Kidney (tissue), 14 donors: ENCODE measurements around the gene MOB3B. TPM values are rescaled to one million over a fixed set of nuclear protein-coding genes. Genes with fewer than 3 reads are reported as not detected.

Experiments used
- DNase-seq, 5 donors: peaks; one replicate each; pipeline ENCODE4 v3.0.0-alpha.2; 2013 to 2020
- FAIRE-seq: peaks from 2 replicates; lab custom pipeline; 2012; peaks lifted over from hg19 to GRCh38; lab: Jason Lieb, UNC
- H3K27ac ChIP-seq, 2 donors: one replicate each; pipeline ENCODE4 v1.7.0; 2013; ENCODE audit warnings: low read depth in 2 of 2, low read length in 2 of 2, inconsistent platforms in 1 of 2
- H3K27me3 ChIP-seq: one replicate; pipeline ENCODE4 v1.7.1; 2013; ENCODE audit warnings: low read length, inconsistent platforms; ENCODE audit not compliant: control insufficient read depth, insufficient read depth
- H3K36me3 ChIP-seq, 3 donors: one replicate each; pipeline versions ENCODE4 v1.7.0 to v1.7.1; 2013; ENCODE audit warnings: low read length in 3 of 3, control low read depth in 1 of 3, inconsistent platforms in 1 of 3; ENCODE audit not compliant: insufficient read depth in 3 of 3, control insufficient read depth in 2 of 3
- H3K4me1 ChIP-seq, 3 donors: one replicate each; pipeline versions ENCODE4 v1.7.0 to v1.7.1; 2013; ENCODE audit warnings: low read length in 3 of 3, inconsistent platforms in 1 of 3, low read depth in 1 of 3; ENCODE audit not compliant: control insufficient read depth in 2 of 3, insufficient read depth in 2 of 3
- H3K4me3 ChIP-seq, 3 donors: one replicate each; pipeline versions ENCODE4 v1.7.0 to v1.8.1; 2013; ENCODE audit warnings: low read length in 3 of 3, control low read depth in 1 of 3, inconsistent platforms in 1 of 3
- H3K9ac ChIP-seq, 3 donors: one replicate each; pipeline versions ENCODE4 v1.7.0 to v1.7.1; 2013; ENCODE audit warnings: low read length in 3 of 3, control low read depth in 1 of 3, inconsistent platforms in 1 of 3
- H3K9me3 ChIP-seq, 3 donors: one replicate each; pipeline versions ENCODE4 v1.7.0 to v1.7.1; 2013; ENCODE audit warnings: low read length in 3 of 3, control low read depth in 1 of 3, inconsistent platforms in 1 of 3; ENCODE audit not compliant: control insufficient read depth in 2 of 3, insufficient read depth in 1 of 3
- CTCF ChIP-seq: IDR thresholded peaks from 3 replicates; pipeline ENCODE4 v1.5.1; 2012; ENCODE audit warnings: mild to moderate bottlenecking, moderate library complexity, borderline replicate concordance; ENCODE audit not compliant: insufficient read depth; ENCODE audit errors: extremely low read depth
- intact Hi-C: fragments of 100-400 bp; cut with DNase I; formaldehyde crosslinking; loops from one replicate; pipeline ENCODE4 v1.11.1; 2022
- polyA plus RNA-seq: library from polyadenylated mRNA; stranded (reverse); fragments of 350-450 nt; fragmentation: Illumina TruSeq; extraction: RNeasy Lipid Tissue Mini Kit (QIAGEN cat#74804); gene quantifications from one replicate; pipeline ENCODE4 v1.2.3, GENCODE V29; 2014; ENCODE audit warnings: low read depth, low replicate concordance; ENCODE audit not compliant: insufficient read depth
- total RNA-seq: library from RNA; stranded (reverse); fragmentation: NEBNext Ultra II Directional; extraction: Animal tissue kit (Norgen Biotek cat#: 25700); gene quantifications from one replicate; pipeline ENCODE4 v1.2.1, GENCODE V29; 2021
- donor health status: control.
- donor health status: control.
- donor health status: control.
- donor health status: control.
- donor health status: control.
- donor health status: DM: yes; HTN: yes; CAD: no.
- donor health status: Normal renal cell carcinoma (clear cell type).

Gene MOB3B
- total and polyA plus RNA-seq, 2 donors from 2014 or later = 5.9 to 22.5 TPM

DNA sequence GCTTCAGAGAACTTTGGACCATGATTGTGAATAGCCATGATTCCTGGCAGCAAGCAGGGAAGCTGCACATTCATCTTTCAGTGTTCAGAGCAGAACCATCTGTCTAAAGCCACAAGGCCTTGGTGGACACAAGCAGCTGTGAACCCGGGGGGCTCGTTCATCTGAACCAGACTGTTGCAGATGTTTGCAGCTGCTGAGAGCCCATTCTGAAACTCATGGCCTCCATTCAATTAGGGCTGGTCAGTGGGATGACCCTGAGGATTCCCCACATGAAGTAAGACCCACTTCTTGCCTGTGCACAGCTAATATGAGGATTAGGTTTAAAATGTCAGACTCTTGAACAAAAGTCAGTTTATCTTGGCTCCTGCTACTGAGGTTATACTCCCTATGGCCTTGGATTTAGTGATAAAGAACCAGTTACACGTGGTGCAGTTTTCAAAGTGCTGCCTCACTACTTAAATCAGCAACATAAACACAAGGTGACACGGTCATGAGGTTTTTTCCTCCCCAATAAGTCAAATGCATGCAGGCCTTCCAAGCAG lies 115.3 kb downstream of the MOB3B start:
- Histone ChIP-seq H3K9ac (no peak overlapping the region), H3K4me3 (peak overlapping the region in 1 of 3 donors; percentile 47)

DNA sequence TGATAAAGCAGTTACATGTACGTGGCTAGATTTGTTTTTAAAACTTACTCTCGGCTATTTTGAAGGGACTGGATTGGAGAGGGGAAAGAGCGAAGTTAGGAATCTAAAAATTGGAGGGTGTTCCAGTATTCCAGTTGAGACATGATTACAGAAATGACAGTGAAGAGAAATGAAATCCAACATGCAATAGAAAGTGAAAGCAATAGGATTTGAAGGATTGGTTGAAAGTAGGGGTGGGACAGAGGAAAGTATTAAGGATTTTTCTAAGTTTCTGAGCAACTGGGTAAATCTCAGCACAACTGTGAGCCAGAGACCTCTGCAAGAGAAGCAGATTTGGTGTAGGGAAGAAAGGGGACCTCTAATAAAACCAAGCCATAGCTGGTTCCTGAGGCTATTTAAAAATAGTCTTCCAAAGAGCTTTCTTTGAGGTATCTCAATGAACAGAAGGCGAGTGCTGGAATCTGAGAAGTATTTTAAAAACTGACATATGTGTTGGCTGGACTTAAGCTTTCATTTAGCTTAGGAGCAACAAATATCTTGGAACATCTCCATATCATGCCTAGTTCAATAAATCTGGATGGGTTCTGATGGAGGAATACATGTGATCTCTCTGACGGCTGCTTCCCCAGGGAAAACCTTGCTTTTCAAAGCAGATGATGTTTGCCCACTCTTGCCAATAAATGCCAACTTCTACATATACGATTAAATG lies 115.9 kb downstream of the MOB3B start:
- FAIRE-seq = no peak
- peak overlapping the region in 2 of 3 donors; percentile 9 to 37 for H3K9ac ChIP-seq
- intact Hi-C loops = no loop called here

More for the DNA sequence above, 115.3 kb downstream of the MOB3B start:
- Histone ChIP-seq H3K27me3 (no peaks in the 10 kb centered on the region), H3K36me3 (no peaks in the 10 kb centered on the region), H3K9me3 (no peaks in the 10 kb centered on the region), H3K27ac (no peak overlapping the region), H3K4me1 (peaks cover 6 to 13% (median 12%) of the 10 kb centered on the region in 3 donors)
- DNase-seq (peak in 4 of 5 donors; percentile 73 to 96 (median 80)), FAIRE-seq (no peak)
- TF ChIP-seq CTCF = no peak
- intact Hi-C loops = no loop called here

GRCh38 chr9:27412963-27413362 lies 116.7 kb downstream of the MOB3B start:
- Histone ChIP-seq H3K9ac (no peak overlapping the region), H3K9me3 (no peaks in the 10 kb centered on the region), H3K27me3 (no peaks in the 10 kb centered on the region), H3K27ac (peak overlapping the region in 1 of 2 donors; percentile 37), H3K4me1 (peaks cover 6 to 13% (median 12%) of the 10 kb centered on the region in 3 donors), H3K4me3 (peak overlapping the region in 2 of 3 donors; percentile 47 to 70), H3K36me3 (no peaks in the 10 kb centered on the region)
- intact Hi-C loops = no loop called here
- FAIRE-seq (no peak), DNase-seq (no peak)
- TF ChIP-seq CTCF = no peak

More for the DNA sequence above, 115.9 kb downstream of the MOB3B start:
- Histone ChIP-seq H3K4me1 (peaks cover 6 to 13% (median 12%) of the 10 kb centered on the region in 3 donors), H3K27ac (peak overlapping the region in 1 of 2 donors; percentile 37), H3K9me3 (no peaks in the 10 kb centered on the region), H3K4me3 (peak overlapping the region; percentile 23 to 70 (median 47)), H3K27me3 (no peaks in the 10 kb centered on the region), H3K36me3 (no peaks in the 10 kb centered on the region)
- TF ChIP-seq CTCF = no peak
- DNase-seq = peak in 1 of 5 donors; percentile 35
